Esophagus muscularis mucosa (tissue), 4 donors: ENCODE measurements around the gene PDE6H.

Experiments
- CTCF ChIP-seq, 3 experiments: fragments of 200-600 bp in 2 of 3; fragments of 450-650 bp in 1 of 3; sonication (generic) in 2 of 3; IDR thresholded peaks; one replicate each; pipeline ENCODE4 v1.5.1; 2017 to 2019; ENCODE audit warnings: antibody characterized with exemption in 3 of 3, mild to moderate bottlenecking in 2 of 3, moderate library complexity in 1 of 3
- EP300 ChIP-seq: sonication (generic); formaldehyde crosslinking; IDR thresholded peaks from one replicate; pipeline ENCODE4 v1.6.1; 2017; ENCODE audit warnings: antibody characterized with exemption
- POLR2A ChIP-seq: fragments of 450-650 bp; IDR thresholded peaks from one replicate; pipeline ENCODE4 v1.6.1; 2017; ENCODE audit warnings: antibody characterized with exemption, moderate library complexity, mild to moderate bottlenecking, low read depth
- POLR2AphosphoS5 ChIP-seq, 2 donors: sonication (generic); formaldehyde crosslinking; IDR thresholded peaks; one replicate each; pipeline ENCODE4 v1.6.1; 2017; ENCODE audit warnings: antibody characterized with exemption in 2 of 2

GRCh38 chr12:15011162-15011561, 38.3 kb downstream of the PDE6H start:
- TF ChIP-seq POLR2A, result no peak
- TF ChIP-seq EP300, result no peak
- TF ChIP-seq CTCF (IDR thresholded peaks at IDR 0.05), result no peak
- TF ChIP-seq POLR2AphosphoS5 (IDR thresholded peaks at IDR 0.05), result no peak
